ENCODE data around the gene SYT3. TPM values are rescaled to one million over a fixed set of nuclear protein-coding genes. Genes with fewer than 3 reads are reported as not detected.
A peak's percentile ranks its signal among the peaks of the same experiment; 100 is the strongest.

The SYT3 gene
- total and polyA plus RNA-seq, 5 donors = 0.25 to 1.0 (median 0.50) TPM

GRCh38 chr19:50669302-50670101 lies 29.8 kb upstream of the SYT3 start:
- no peak for DNase-seq

GRCh38 chr19:50668879-50669278 lies 29.2 kb upstream of the SYT3 start:
- Histone ChIP-seq H3K9me3 (ENCODE audit: control insufficient read depth, low read length) (no peaks in the 10 kb centered on the region), H3K27ac (ENCODE audit: low read length) (no peak overlapping the region), H3K4me1 (ENCODE audit: control insufficient read depth, insufficient read depth, low read length) (no peaks in the 10 kb centered on the region), H3K27me3 (ENCODE audit: control insufficient read depth, insufficient read depth) (no peaks in the 10 kb centered on the region), H3K4me3 (ENCODE audit: low read length) (no peak overlapping the region)
- WGBS = 39% methylated on average over 20 of the region's 20 CpGs
- intact Hi-C loops (cut with DNase I) = no loop called here
- ATAC-seq (no peak), DNase-seq (no peak)

More at GRCh38 chr19:50669302-50670101, 29.8 kb upstream of the SYT3 start:
- Histone ChIP-seq H3K27ac (ENCODE audit: low read length) (no peak overlapping the region), H3K27me3 (ENCODE audit: control insufficient read depth, insufficient read depth) (no peaks in the 10 kb centered on the region), H3K9me3 (ENCODE audit: control insufficient read depth, low read length) (no peaks in the 10 kb centered on the region), H3K4me1 (ENCODE audit: control insufficient read depth, insufficient read depth, low read length) (no peaks in the 10 kb centered on the region), H3K4me3 (ENCODE audit: low read length) (no peak overlapping the region)
- intact Hi-C loops (cut with DNase I) = no loop called here
- 45% methylated on average over 23 of the region's 23 CpGs for WGBS
- ATAC-seq = no peak

GRCh38 chr19:50668416-50668815 lies 28.7 kb upstream of the SYT3 start:
- Histone ChIP-seq H3K4me3 (ENCODE audit: low read length) (no peak overlapping the region), H3K27ac (ENCODE audit: low read length) (no peak overlapping the region), H3K9me3 (ENCODE audit: control insufficient read depth, low read length) (no peaks in the 10 kb centered on the region), H3K4me1 (ENCODE audit: control insufficient read depth, insufficient read depth, low read length) (no peaks in the 10 kb centered on the region), H3K27me3 (ENCODE audit: control insufficient read depth, insufficient read depth) (no peaks in the 10 kb centered on the region)
- intact Hi-C loops (cut with DNase I) = no loop called here
- WGBS = 4% methylated on average over 49 of the region's 49 CpGs
- DNase-seq (peak in 1 of 3 donors; percentile 50), ATAC-seq (no peak)

DNA sequence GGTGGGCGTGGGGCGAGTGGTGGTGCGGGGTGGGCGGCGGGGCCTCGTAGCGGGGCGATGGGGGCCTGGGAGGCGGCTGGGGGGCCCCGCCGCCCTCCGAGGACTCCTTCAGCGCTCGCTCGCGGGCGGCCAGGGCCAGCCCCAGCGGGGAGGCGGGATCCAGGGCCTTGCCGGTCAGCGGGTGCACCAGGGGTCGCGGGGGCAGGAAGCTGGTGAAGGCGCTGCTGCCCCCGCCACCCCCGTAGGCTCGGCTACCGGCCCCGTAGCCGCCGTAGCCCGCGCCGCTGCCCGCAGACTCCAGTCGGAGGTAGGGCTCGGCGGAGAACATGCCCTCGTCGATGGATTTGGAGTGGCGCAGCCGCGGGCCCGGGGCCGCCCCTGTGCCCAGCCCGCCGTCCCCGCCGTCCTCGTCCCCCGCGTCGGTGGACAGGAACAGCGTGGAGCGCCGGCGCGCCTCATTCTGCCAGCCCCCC lies 28.1 kb upstream of the SYT3 start:
- WGBS = 2% methylated on average over 57 of the region's 58 CpGs

GRCh38 chr19:50667177-50667758 lies 27.6 kb upstream of the SYT3 start:
- no peak for ATAC-seq
- H3K4me1 ChIP-seq (ENCODE audit: control insufficient read depth, insufficient read depth, low read length) = no peaks in the 10 kb centered on the region

More for the DNA sequence above, 28.1 kb upstream of the SYT3 start:
- Histone ChIP-seq H3K27me3 (ENCODE audit: control insufficient read depth, insufficient read depth) (no peaks in the 10 kb centered on the region), H3K27ac (ENCODE audit: low read length) (no peak overlapping the region), H3K4me3 (ENCODE audit: low read length) (no peak overlapping the region), H3K4me1 (ENCODE audit: control insufficient read depth, insufficient read depth, low read length) (no peaks in the 10 kb centered on the region), H3K9me3 (ENCODE audit: control insufficient read depth, low read length) (no peaks in the 10 kb centered on the region)
- ATAC-seq (no peak), DNase-seq (no peak)
- intact Hi-C loops (cut with DNase I) = no loop called here

DNA sequence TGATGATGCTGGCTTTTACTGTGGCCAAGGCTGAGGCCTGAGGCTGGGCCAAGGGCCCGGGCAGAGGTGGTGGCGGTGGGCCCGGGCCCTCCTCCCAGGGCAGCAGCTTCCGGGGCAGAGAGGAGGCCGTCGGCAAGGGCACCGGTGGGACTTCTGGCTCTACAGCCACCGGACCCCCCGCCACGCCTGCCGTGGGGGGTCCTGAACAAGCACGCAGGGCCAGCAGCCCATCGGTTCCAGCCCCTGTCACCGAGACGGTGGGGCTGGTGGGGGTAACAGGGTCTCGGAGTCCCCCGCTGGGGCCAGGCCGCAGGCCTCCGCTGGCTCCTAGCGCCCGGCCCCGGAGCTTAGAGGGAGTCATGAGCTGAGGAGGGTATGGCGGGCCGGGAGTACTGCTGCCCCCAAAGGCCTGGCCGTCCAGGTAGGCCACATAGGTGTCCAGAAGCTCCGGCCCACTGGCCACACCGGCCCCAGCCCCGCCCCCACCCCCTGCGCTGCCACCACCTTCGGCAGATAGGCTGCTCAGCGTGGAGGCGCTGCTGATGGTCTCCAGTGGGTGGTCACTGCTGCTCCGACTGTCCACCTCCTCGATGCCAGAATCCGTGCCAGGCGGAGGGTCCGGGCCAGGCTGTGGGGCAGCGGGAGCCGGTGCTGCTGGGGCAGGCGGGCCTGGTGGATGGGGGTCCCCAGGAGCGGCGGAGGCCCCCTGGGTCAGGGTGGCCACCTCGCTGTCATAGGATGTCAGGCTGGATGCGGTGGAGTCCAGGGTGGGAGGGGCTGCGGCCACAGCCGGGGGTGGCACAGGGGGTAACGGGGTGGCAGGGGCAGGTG lies 26.9 kb upstream of the SYT3 start:
- 16% methylated on average over 47 of the region's 47 CpGs for WGBS
- DNase-seq (no peak), ATAC-seq (peak in 1 of 2 donors; percentile 27)
- H3K4me3 ChIP-seq (ENCODE audit: low read length) = no peak overlapping the region
- H3K27me3 ChIP-seq (ENCODE audit: control insufficient read depth, insufficient read depth) = no peaks in the 10 kb centered on the region
- H3K9me3 ChIP-seq (ENCODE audit: control insufficient read depth, low read length) = no peaks in the 10 kb centered on the region
- H3K27ac ChIP-seq (ENCODE audit: low read length) = no peak overlapping the region
- H3K4me1 ChIP-seq (ENCODE audit: control insufficient read depth, insufficient read depth, low read length) = no peaks in the 10 kb centered on the region
- intact Hi-C loops (cut with DNase I) = no loop called here

More at GRCh38 chr19:50667177-50667758, 27.6 kb upstream of the SYT3 start:
- DNase-seq = no peak
- H3K27me3 ChIP-seq (ENCODE audit: control insufficient read depth, insufficient read depth) = no peaks in the 10 kb centered on the region
- no peak overlapping the region for H3K27ac ChIP-seq (ENCODE audit: low read length)
- H3K4me3 ChIP-seq (ENCODE audit: low read length) = no peak overlapping the region
- WGBS = 3% methylated on average over 56 of the region's 56 CpGs
- intact Hi-C loops (cut with DNase I) = no loop called here
- no peaks in the 10 kb centered on the region for H3K9me3 ChIP-seq (ENCODE audit: control insufficient read depth, low read length)

DNA sequence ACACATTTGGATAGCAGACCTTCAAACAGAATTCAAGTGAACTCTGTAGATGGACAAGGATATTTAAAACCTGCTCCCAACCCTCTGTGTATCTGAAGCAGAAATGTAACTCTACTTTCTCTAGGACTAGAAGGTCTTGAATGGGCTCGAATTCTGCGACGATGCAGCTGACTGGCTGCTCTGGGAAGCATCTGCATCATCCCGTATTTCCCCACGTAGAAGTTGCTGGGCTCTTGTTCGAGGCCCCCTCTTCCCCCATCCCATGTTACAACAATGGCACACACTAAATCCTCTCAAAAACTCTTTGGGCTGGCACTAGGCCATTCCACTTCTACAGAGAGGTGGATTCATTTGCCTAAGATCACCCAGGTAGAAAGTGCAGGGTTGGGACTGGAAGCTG lies 24.5 kb upstream of the SYT3 start:
- no peak overlapping the region for H3K4me3 ChIP-seq (ENCODE audit: low read length)
- 81% methylated on average over 6 of the region's 6 CpGs for WGBS
- H3K27ac ChIP-seq (ENCODE audit: low read length) = no peak overlapping the region
- H3K4me1 ChIP-seq (ENCODE audit: control insufficient read depth, insufficient read depth, low read length) = no peaks in the 10 kb centered on the region
- intact Hi-C loops (cut with DNase I) = no loop called here
- no peak for DNase-seq
- H3K9me3 ChIP-seq (ENCODE audit: control insufficient read depth, low read length) = no peaks in the 10 kb centered on the region
- no peaks in the 10 kb centered on the region for H3K27me3 ChIP-seq (ENCODE audit: control insufficient read depth, insufficient read depth)
- no peak for ATAC-seq

DNA sequence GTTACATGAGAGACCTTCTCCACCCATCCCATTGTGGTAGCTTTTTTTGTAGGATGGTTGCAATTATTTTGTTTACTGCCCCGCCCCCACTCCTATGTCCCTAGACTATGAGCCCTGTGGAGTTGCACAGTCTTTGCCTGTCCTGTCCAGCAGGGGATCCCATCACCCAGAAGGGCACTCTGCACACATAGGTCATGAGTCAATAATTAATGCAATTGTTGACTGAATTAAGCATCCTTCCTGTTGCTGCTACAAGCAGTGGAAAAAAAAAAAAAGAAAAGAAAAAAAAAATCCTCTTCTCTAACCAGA lies 23.8 kb upstream of the SYT3 start:
- Histone ChIP-seq H3K27ac (ENCODE audit: low read length) (no peak overlapping the region), H3K27me3 (ENCODE audit: control insufficient read depth, insufficient read depth) (no peaks in the 10 kb centered on the region), H3K4me1 (ENCODE audit: control insufficient read depth, insufficient read depth, low read length) (no peaks in the 10 kb centered on the region), H3K4me3 (ENCODE audit: low read length) (no peak overlapping the region), H3K9me3 (ENCODE audit: control insufficient read depth, low read length) (no peaks in the 10 kb centered on the region)
- DNase-seq (no peak), ATAC-seq (no peak)
- 86% methylated on average over 1 of the region's 1 CpG for WGBS
- intact Hi-C loops (cut with DNase I) = no loop called here

- intact Hi-C loops (cut with DNase I) = no loop called here
- 50% methylated on average over 16 of the region's 16 CpGs for WGBS
Observed at GRCh38 chr19:50662651-50663481, 23.2 kb upstream of the SYT3 start.

GRCh38 chr19:50661766-50662650 lies 22.3 kb upstream of the SYT3 start:
- DNase-seq (no peak), ATAC-seq (no peak)
- H3K27me3 ChIP-seq (ENCODE audit: control insufficient read depth, insufficient read depth) = no peaks in the 10 kb centered on the region
- H3K4me1 ChIP-seq (ENCODE audit: control insufficient read depth, insufficient read depth, low read length) = no peaks in the 10 kb centered on the region
- intact Hi-C loops (cut with DNase I) = no loop called here
- H3K27ac ChIP-seq (ENCODE audit: low read length) = no peak overlapping the region
- H3K9me3 ChIP-seq (ENCODE audit: control insufficient read depth, low read length) = no peaks in the 10 kb centered on the region
- no peak overlapping the region for H3K4me3 ChIP-seq (ENCODE audit: low read length)
- 61% methylated on average over 49 of the region's 49 CpGs for WGBS

More at GRCh38 chr19:50662651-50663481, 23.2 kb upstream of the SYT3 start:
- Histone ChIP-seq H3K9me3 (ENCODE audit: control insufficient read depth, low read length) (no peaks in the 10 kb centered on the region), H3K27ac (ENCODE audit: low read length) (no peak overlapping the region), H3K27me3 (ENCODE audit: control insufficient read depth, insufficient read depth) (no peaks in the 10 kb centered on the region), H3K4me3 (ENCODE audit: low read length) (no peak overlapping the region), H3K4me1 (ENCODE audit: control insufficient read depth, insufficient read depth, low read length) (no peaks in the 10 kb centered on the region)
- ATAC-seq = no peak
- no peak for DNase-seq

Measured in right cardiac atrium (tissue), 5 donors.